HG03108 (cell line): ENCODE results near the gene ICA1.

Experiments used
- ATAC-seq: cut with Tn5 transposase; IDR thresholded peaks from one replicate; pipeline ENCODE4 v1.9.1; 2021; ENCODE audit warnings: moderate library complexity; ENCODE audit not compliant: unreplicated experiment

The ICA1 gene

GRCh38 chr7:8135417-8135816, 126.5 kb downstream of the ICA1 start:
- no peak for ATAC-seq

- peak; percentile 56 for ATAC-seq
These were observed 127.8 kb downstream of the ICA1 start for GRCh38 chr7:8134089-8134733.

- ATAC-seq: peak; percentile 23
These were observed 128.6 kb downstream of the ICA1 start for GRCh38 chr7:8133188-8133848.

GRCh38 chr7:8131694-8132605, 130.0 kb downstream of the ICA1 start:
- peak; percentile 45 for ATAC-seq

GRCh38 chr7:8130663-8131062, 131.3 kb downstream of the ICA1 start:
- ATAC-seq: no peak

GRCh38 chr7:8129318-8129659, 132.7 kb downstream of the ICA1 start:
- no peak for ATAC-seq

- no peak for ATAC-seq
These were observed 133.3 kb downstream of the ICA1 start for GRCh38 chr7:8128449-8129317.

GRCh38 chr7:8126601-8127167, 135.3 kb downstream of the ICA1 start:
- ATAC-seq: no peak

GRCh38 chr7:8125680-8126444, 136.1 kb downstream of the ICA1 start:
- peak; percentile 69 for ATAC-seq

GRCh38 chr7:8121243-8121642, 140.7 kb downstream of the ICA1 start:
- no peak for ATAC-seq

GRCh38 chr7:8120390-8121058, 141.4 kb downstream of the ICA1 start:
- ATAC-seq: no peak

GRCh38 chr7:8119262-8119661, 142.7 kb downstream of the ICA1 start:
- ATAC-seq: no peak

GRCh38 chr7:8117195-8117594, 144.8 kb downstream of the ICA1 start:
- ATAC-seq: no peak

- ATAC-seq: peak; percentile 90
These were observed 146.2 kb downstream of the ICA1 start for GRCh38 chr7:8115547-8116402.

GRCh38 chr7:8114175-8114574, 147.8 kb downstream of the ICA1 start:
- peak; percentile 29 for ATAC-seq

GRCh38 chr7:8113184-8113583, 148.8 kb downstream of the ICA1 start:
- ATAC-seq: no peak

- no peak for ATAC-seq
These were observed 149.3 kb downstream of the ICA1 start for GRCh38 chr7:8112685-8113084.

- no peak for ATAC-seq
These were observed 150.5 kb downstream of the ICA1 start for GRCh38 chr7:8111282-8111960.
